Measurements from ENCODE around the gene ADRB2. TPM values are rescaled to one million over a fixed set of nuclear protein-coding genes. Genes with fewer than 3 reads are reported as not detected.

The ADRB2 gene
- total and polyA plus RNA-seq, 10 of the 15 experiments (the other 5 are each of a cell fraction or from before 2014, with no cell fraction given) = 0.03 to 0.34 (median 0.18) TPM; not detected in 1

DNA sequence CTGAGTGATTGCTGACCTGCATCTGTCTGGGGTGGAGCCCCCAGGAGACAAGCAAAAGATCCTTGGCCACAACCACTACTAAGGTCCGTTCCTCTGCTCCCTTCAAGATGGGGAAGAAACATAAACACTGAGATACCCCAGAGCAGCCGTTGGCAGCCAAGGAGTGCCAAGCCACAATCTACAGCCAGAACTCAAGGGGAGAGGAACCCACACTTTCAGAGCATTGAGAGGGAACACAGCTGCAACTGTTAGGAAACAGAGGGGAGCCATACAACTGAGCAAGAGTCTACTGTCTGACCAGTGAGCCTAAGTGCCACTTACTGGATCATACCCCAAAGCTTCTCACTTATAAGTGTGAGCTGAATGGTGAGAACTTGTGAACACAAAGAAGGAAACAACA, 44.6 kb upstream of the ADRB2 start (continued):
- TF ChIP-seq, protein P1, sequence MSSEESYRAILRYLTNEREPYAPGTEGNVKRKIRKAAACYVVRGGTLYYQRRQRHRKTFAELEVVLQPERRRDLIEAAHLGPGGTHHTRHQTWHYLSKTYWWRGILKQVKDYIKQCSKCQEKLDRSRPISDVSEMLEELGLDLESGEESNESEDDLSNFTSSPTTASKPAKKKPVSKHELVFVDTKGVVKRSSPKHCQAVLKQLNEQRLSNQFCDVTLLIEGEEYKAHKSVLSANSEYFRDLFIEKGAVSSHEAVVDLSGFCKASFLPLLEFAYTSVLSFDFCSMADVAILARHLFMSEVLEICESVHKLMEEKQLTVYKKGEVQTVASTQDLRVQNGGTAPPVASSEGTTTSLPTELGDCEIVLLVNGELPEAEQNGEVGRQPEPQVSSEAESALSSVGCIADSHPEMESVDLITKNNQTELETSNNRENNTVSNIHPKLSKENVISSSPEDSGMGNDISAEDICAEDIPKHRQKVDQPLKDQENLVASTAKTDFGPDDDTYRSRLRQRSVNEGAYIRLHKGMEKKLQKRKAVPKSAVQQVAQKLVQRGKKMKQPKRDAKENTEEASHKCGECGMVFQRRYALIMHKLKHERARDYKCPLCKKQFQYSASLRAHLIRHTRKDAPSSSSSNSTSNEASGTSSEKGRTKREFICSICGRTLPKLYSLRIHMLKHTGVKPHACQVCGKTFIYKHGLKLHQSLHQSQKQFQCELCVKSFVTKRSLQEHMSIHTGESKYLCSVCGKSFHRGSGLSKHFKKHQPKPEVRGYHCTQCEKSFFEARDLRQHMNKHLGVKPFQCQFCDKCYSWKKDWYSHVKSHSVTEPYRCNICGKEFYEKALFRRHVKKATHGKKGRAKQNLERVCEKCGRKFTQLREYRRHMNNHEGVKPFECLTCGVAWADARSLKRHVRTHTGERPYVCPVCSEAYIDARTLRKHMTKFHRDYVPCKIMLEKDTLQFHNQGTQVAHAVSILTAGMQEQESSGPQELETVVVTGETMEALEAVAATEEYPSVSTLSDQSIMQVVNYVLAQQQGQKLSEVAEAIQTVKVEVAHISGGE (CRISPR knock-in tag; IDR thresholded peaks at IDR 0.05) = no peak
- no peak for TF ChIP-seq SMAD1 (IDR thresholded peaks at IDR 0.05; ENCODE audit: low read depth, partially characterized antibody)
- no peak for TF ChIP-seq TCF3 (IDR thresholded peaks at IDR 0.05; ENCODE audit: borderline replicate concordance, insufficient read depth, low read depth, low read length)

DNA sequence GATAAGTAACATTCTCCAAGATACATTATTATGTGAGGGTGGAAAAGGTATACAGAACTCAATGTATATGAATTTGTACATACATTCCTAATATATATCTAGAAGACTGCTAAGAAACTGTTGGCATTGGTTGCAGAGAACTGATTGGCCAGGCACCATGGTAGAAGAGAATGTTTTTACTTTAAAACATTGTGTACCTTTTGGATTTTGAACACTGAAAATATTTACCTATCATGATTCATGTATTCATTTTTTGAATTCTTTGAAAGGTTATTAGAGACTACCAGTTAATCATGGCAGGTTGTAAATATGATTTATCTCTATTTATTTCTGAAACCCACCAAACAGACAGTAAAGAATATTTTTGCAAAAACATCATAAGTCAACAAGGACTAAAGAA, 41.2 kb upstream of the ADRB2 start:
- SMC1A ChIA-PET (ENCODE audit: uncharacterized antibody, unreplicated experiment) = interaction anchor here (0.5 to 1.4 kb wide), 3 partner anchors 9 to 47 kb away, joined by 3 to 4 read pairs (median 3); no protein-coding TSS in a partner anchor
- H3K9ac ChIP-seq (ENCODE audit: control insufficient read depth, insufficient read depth, low read length) = no peak overlapping the region
- H3K9me3 ChIP-seq (replicated peaks; ENCODE audit: control insufficient read depth, insufficient read depth, low read length) = no peaks in the 10 kb centered on the region
- H2AFZ ChIP-seq (ENCODE audit: control insufficient read depth, low read depth, low read length) = no peak overlapping the region
- FAIRE-seq = no peak
- no peak overlapping the region for H3K4me2 ChIP-seq (ENCODE audit: control insufficient read depth, insufficient read depth)
- ATAC-seq = no peak
- H3K79me2 ChIP-seq (ENCODE audit: control insufficient read depth, insufficient read depth, low read length) = no peaks in the 10 kb centered on the region
- no peak overlapping the region for H3K27ac ChIP-seq (ENCODE audit: control insufficient read depth, insufficient read depth)
- DNase-seq (ENCODE audit: low read depth, low spot score) = no peak
- no peaks in the 10 kb centered on the region for H4K20me1 ChIP-seq (ENCODE audit: control insufficient read depth, insufficient read depth)
- H3K4me3 ChIP-seq = no peak overlapping the region
- CTCF ChIA-PET = interaction anchor here (1.4 kb wide), 1 partner anchor 35 kb away, joined by 3 read pairs; no protein-coding TSS in a partner anchor
- intact Hi-C loops (cut with micrococcal nuclease; ENCODE audit: unreplicated experiment) = no loop called here
- RAD21 ChIA-PET (ENCODE audit: unreplicated experiment) = no interaction called here
- in situ Hi-C loops (cut with MboI) = no loop called here
- no peaks in the 10 kb centered on the region for H3K4me1 ChIP-seq (ENCODE audit: control insufficient read depth, insufficient read depth, low read length)
- H3K27me3 ChIP-seq (replicated peaks in 1 of 2; ENCODE audit: control insufficient read depth in 2 of 2, insufficient read depth in 2 of 2, low read length in 1 of 2) = peaks cover 0 to 2% of the 10 kb centered on the region in 2 experiments; a peak in 1 of 4 replicates
- H3K36me3 ChIP-seq (ENCODE audit: control insufficient read depth in 2 of 2, insufficient read depth in 2 of 2, low read length in 1 of 2) = no peaks in the 10 kb centered on the region
- POLR2A ChIA-PET = no interaction called here
- no TSS peak for BruUV-seq (replicated peaks)
- TF ChIP-seq TCF12 (IDR thresholded peaks at IDR 0.05; ENCODE audit: low read depth, low read length) = no peak
- TF ChIP-seq, protein P2, sequence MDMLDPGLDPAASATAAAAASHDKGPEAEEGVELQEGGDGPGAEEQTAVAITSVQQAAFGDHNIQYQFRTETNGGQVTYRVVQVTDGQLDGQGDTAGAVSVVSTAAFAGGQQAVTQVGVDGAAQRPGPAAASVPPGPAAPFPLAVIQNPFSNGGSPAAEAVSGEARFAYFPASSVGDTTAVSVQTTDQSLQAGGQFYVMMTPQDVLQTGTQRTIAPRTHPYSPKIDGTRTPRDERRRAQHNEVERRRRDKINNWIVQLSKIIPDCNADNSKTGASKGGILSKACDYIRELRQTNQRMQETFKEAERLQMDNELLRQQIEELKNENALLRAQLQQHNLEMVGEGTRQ (IDR thresholded peaks at IDR 0.05; ENCODE audit: borderline replicate concordance, low read depth, low read length) = no peak
- TF ChIP-seq BCL11A (IDR thresholded peaks at IDR 0.05; ENCODE audit: low read depth, low read length) = no peak
- no peak for TF ChIP-seq CREB1 (IDR thresholded peaks at IDR 0.05; ENCODE audit: low read depth)
- TF ChIP-seq DPF2 (IDR thresholded peaks at IDR 0.05) = no peak
- TF ChIP-seq SMC3 (IDR thresholded peaks at IDR 0.05; ENCODE audit: borderline replicate concordance, low read length) = no peak
- TF ChIP-seq, protein P3, sequence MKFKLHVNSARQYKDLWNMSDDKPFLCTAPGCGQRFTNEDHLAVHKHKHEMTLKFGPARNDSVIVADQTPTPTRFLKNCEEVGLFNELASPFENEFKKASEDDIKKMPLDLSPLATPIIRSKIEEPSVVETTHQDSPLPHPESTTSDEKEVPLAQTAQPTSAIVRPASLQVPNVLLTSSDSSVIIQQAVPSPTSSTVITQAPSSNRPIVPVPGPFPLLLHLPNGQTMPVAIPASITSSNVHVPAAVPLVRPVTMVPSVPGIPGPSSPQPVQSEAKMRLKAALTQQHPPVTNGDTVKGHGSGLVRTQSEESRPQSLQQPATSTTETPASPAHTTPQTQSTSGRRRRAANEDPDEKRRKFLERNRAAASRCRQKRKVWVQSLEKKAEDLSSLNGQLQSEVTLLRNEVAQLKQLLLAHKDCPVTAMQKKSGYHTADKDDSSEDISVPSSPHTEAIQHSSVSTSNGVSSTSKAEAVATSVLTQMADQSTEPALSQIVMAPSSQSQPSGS (IDR thresholded peaks at IDR 0.05; ENCODE audit: low read length) = no peak
- no peak for TF ChIP-seq MXI1 (IDR thresholded peaks at IDR 0.05; ENCODE audit: low read depth, low read length)
- TF ChIP-seq, protein P4, sequence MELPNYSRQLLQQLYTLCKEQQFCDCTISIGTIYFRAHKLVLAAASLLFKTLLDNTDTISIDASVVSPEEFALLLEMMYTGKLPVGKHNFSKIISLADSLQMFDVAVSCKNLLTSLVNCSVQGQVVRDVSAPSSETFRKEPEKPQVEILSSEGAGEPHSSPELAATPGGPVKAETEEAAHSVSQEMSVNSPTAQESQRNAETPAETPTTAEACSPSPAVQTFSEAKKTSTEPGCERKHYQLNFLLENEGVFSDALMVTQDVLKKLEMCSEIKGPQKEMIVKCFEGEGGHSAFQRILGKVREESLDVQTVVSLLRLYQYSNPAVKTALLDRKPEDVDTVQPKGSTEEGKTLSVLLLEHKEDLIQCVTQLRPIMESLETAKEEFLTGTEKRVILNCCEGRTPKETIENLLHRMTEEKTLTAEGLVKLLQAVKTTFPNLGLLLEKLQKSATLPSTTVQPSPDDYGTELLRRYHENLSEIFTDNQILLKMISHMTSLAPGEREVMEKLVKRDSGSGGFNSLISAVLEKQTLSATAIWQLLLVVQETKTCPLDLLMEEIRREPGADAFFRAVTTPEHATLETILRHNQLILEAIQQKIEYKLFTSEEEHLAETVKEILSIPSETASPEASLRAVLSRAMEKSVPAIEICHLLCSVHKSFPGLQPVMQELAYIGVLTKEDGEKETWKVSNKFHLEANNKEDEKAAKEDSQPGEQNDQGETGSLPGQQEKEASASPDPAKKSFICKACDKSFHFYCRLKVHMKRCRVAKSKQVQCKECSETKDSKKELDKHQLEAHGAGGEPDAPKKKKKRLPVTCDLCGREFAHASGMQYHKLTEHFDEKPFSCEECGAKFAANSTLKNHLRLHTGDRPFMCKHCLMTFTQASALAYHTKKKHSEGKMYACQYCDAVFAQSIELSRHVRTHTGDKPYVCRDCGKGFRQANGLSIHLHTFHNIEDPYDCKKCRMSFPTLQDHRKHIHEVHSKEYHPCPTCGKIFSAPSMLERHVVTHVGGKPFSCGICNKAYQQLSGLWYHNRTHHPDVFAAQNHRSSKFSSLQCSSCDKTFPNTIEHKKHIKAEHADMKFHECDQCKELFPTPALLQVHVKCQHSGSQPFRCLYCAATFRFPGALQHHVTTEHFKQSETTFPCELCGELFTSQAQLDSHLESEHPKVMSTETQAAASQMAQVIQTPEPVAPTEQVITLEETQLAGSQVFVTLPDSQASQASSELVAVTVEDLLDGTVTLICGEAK (IDR thresholded peaks at IDR 0.05; ENCODE audit: borderline replicate concordance) = no peak

Data from GM12878 (cell line).